ENCODE data around the gene TCTN1. TPM values are rescaled to one million over a fixed set of nuclear protein-coding genes. Genes with fewer than 3 reads are reported as not detected.

Gene TCTN1
- 28.9 and 33.7 TPM in 2 replicates for total RNA-seq

DNA sequence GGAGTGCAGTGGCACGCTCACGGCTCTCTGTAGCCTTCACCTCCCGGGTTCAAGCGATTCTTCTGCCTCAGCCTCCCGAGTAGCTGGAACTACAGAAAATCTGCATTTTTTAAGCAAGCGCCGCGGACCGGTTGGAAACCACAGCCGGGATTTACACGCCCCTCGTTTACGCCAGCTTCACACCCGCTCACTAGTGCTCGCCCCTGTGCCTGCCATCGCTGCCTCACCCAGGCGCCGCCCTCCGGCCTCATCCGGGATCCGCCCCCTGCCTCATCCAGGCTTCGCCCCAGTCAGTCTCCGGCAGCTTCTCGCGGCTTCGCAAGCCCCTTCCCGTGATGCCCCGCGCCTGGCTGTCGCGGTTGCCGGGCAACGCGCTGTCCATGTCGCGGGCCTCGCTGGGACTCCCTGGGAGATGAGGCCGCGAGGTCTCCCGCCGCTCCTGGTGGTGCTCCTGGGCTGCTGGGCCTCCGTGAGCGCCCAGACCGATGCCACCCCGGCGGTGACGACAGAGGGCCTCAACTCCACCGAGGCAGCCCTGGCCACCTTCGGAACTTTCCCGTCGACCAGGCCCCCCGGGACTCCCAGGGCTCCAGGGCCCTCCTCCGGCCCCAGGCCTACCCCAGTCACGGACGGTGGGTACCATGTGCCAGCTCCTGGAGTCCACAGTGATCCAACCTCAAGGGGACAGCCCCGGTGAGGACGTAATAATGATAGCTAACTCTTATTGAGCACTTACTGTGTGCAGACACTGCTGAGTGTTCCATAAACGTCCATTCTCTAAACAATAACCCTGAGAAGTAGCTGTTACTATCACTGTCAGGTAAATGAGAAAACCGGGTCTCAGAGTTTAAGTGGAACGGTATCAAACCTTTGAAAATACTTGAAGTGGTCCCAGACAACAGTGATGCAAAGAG, at the start of gene TCTN1:
Gene TCTN1, plus strand, starts transcription at position 359 of the 914 bp plus-strand sequence. Its CDS starts 54 bp downstream, at position 413.

DNA sequence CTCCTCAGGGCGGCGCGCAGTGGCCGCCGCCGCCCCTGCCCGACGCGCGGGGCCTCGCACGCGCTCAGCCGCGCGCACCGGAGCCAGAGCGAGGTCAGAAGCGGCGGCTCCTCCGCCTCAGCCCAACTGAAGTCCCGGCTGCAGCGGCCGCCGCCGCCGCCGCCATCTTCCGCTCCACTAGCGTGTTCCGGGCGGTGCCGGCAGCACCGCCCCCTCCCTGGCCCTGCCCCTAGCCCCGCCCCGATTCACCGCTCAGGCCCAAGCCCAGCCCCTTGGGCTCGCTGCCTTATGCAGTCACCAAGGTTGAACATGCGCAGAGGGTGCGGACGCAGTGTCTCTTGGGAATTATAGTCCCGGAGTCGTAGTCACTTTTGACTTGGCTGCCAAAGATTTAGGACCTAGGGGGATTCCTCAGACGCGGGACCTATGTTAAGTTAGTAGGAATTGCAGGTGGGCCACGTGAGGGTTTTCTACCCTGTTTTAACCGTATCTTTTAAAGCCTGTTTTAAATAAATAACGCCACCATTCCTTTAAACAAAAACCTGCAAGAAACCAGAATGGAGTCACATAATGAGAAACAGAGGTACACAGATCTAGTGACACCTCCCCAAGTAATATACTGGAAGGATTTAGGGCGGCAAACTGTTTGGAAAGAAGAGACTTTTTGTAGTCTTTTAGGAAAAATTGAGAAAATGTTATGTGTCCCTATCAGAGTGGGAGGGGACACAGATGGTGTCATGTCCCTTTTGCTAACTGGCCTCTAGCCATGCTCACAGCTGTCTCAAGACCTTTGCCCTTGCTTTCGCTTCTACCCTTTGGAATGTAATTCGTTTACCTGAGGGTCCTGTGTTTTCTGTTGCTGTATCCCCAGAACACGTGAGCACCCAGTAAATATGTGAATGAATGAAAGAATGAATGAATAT, 30.5 kb upstream of the TCTN1 start, which contains the start of gene PPTC7:
Gene PPTC7, minus strand, starts transcription at position 182 of the 923 bp plus-strand sequence. CDS start 287 bp downstream, outside the sequence.

DNA sequence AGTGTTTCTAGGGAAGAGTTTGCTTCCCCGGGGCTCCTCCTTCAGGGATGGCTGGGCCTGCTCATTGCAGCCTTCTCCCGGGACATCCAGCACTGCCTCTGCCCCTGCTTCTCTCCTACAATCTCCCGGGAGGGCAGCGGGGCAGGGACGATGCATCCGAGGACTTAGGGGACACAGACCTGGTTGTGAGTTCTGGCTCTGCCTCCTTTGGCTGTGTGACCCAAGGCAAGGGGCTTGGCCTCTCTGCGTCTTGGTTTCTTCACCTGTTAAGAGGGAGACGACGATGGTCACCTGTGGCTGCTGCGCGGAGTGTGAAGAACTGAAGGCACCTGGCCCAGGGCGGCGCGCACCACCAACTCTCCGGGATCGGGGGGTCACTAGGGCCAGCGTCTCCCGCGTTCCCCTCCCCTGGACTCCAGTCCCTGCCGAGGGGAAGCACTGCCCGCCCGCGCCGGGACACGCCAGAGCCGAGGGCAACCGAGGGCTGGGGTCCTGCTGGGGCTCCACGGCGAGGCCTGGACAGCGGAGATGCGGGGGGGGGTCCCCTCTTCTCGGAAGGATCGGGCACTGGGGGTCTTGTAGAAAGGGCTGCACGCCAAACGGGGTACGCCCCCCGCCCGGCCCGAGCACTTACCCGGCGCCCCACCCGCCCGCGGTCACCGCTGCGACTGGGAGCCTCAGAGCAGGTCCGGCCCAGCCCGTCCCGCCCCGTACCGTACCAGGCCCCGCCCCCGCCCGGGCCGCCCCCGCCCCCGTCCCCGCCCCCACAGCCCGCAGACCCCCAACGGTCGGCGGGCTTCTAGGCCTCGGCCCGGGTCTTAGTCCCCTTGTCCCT, 74.7 kb downstream of the TCTN1 start, which contains the start of gene HVCN1:
Gene HVCN1, minus strand, starts transcription at position 670 of the 835 bp plus-strand sequence. CDS start 5,870 bp downstream, outside the sequence.

Other genes starting within 250 kb of the TCTN1 start
- gene ANAPC7, start 210.4 kb upstream of the TCTN1 start, total RNA-seq, result 12.9 and 21.5 TPM in 2 replicates
- gene ARPC3, start 163.8 kb upstream of the TCTN1 start, total RNA-seq, result 458 and 483 TPM in 2 replicates
- gene GPN3, start 145.9 kb upstream of the TCTN1 start, total RNA-seq, result 14.6 and 18.7 TPM in 2 replicates
- 15.8 and 22.8 TPM in 2 replicates for gene FAM216A, start 145.3 kb upstream of the TCTN1 start, total RNA-seq
- gene VPS29, start 112.0 kb upstream of the TCTN1 start, total RNA-seq, result 54.0 and 59.0 TPM in 2 replicates
- under 0.01 TPM in 1 of 2 replicates, not detected in the other for gene RAD9B, start 111.8 kb upstream of the TCTN1 start, total RNA-seq
- gene PPTC7, start 30.8 kb upstream of the TCTN1 start, total RNA-seq, result 2.6 and 6.6 TPM in 2 replicates
- gene HVCN1, start 75.0 kb downstream of the TCTN1 start, total RNA-seq, result 1.3 and 2.2 TPM in 2 replicates
- gene PPP1CC, start 128.8 kb downstream of the TCTN1 start, total RNA-seq, result 72.7 and 92.8 TPM in 2 replicates
- not detected in 2 replicates for gene CCDC63, start 232.9 kb downstream of the TCTN1 start, total RNA-seq

Data from pericardium fibroblast (primary cell).